Epithelial cell of alveolus of lung (primary cell): Measurements from ENCODE around the gene EXD2. TPM values are rescaled to one million over a fixed set of nuclear protein-coding genes. Genes with fewer than 3 reads are reported as not detected.

Experiments
- total RNA-seq: library from RNA; depleted of rRNA; stranded (reverse); fragments of >200 nt; gene quantifications from 2 replicates; pipeline ENCODE4 v1.2.1, GENCODE V29; 2015

EXD2 gene
- total RNA-seq = 16.8 and 17.8 TPM in 2 replicates

DNA sequence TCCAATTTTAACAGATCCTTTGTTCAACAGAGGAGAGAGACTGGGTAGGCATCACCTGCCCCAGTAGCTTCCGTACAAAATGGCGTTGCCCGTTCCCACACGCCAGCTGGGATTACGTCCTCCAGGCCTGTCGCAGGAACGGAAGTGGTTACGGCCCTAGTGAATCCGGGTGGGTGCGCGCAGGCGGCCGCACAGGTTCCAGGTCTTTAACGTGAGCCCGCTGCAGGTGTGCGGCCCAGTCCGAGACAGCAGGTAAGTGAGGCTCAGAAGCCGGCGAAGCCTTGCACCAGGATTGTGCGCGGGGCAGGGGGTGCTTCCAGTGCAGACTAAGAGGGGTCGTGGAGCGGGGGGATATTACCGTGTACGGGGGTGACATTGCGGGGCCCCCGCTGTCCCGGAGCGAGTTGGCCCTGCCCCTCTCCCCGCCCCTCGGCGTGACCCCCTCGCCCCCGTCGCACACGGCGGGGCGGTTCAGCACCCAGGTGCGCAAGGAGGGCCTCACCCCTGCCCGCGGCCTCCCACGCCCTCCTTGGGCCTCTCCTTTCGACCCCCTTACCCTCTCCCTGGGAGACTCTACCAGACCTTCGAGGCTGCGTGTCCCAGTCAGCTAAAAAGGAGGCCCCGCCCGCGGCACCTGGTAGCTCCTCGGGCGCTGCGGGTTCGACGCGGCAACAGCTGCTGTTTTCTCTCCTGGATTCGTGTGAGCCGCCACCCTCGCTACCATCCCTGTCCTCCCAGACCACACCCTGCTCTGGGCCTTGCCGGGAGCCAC, at the start of gene EXD2:
EXD2 (plus strand) TSS at position 159 of the 772 bp plus-strand sequence. CDS start 17,973 bp downstream, outside the sequence.

DNA sequence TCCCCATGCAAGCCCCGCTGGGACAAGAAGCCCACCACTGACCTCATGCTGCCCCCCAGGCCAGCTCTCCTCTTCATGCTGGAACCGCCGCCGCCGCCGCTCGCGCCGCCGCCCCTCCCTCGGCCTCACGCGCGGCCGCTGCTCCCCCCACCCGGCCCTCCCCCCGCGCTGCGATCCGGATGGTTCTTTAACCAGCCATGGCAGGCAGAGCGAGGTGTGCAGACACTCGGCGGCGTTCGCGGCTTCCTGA, 38.5 kb upstream of the EXD2 start, which contains the start of gene DCAF5:
DCAF5 (minus strand) TSS at position 218 of the 250 bp plus-strand sequence; CDS start at position 77, 141 bp downstream.

GRCh38 chr14:69259527-69260189, 68.4 kb downstream of the EXD2 start, which contains the start of gene GALNT16:
Gene GALNT16 (plus strand): TSS chr14:69260158. CDS start chr14:69260291, 133 bp downstream.

Other genes with a start within 250 kb of the EXD2 start
- 222 and 538 TPM in 2 replicates for gene ACTN1, start 212.2 kb upstream of the EXD2 start, total RNA-seq
- gene DCAF5, start 38.4 kb upstream of the EXD2 start, total RNA-seq = 17.1 and 28.7 TPM in 2 replicates
- gene GALNT16, start 68.7 kb downstream of the EXD2 start, total RNA-seq = 0.48 and 1.0 TPM in 2 replicates
- 103 and 149 TPM in 2 replicates for gene ERH, start 206.8 kb downstream of the EXD2 start, total RNA-seq
- gene SLC39A9, start 207.2 kb downstream of the EXD2 start, total RNA-seq = 76.2 and 77.0 TPM in 2 replicates